Activated T-helper 2 cell treated with anti-CD3 and anti-CD28 coated beads, Interferon-gamma antibody, Interleukin-2, Interleukin-4, amounts not matched to agents 10 μg/mL and 5 μg/mL and 100 μg/mL, durations not matched to agents 14 hours and 24 hours and 36 hours (primary cell): ENCODE data around the gene ZNF24. TPM values are rescaled to one million over a fixed set of nuclear protein-coding genes. Genes with fewer than 3 reads are reported as not detected.
A peak's percentile ranks its signal among the peaks of the same experiment; 100 is the strongest.

Experiments used
- DNase-seq: peaks from one replicate; pipeline ENCODE4 v3.0.0; 2021; ENCODE audit warnings: low spot score
- H3K27ac Mint-ChIP-seq: one replicate; pipeline ENCODE4 v1.8.0; 2021; ENCODE audit warnings: mixed read lengths
- H3K27me3 Mint-ChIP-seq: one replicate; pipeline ENCODE4 v1.8.0; 2021; ENCODE audit warnings: low read depth, mixed read lengths
- H3K36me3 Mint-ChIP-seq: one replicate; pipeline ENCODE4 v1.8.0; 2021; ENCODE audit warnings: low read depth, mixed read lengths
- H3K4me1 Mint-ChIP-seq: one replicate; pipeline ENCODE4 v1.8.0; 2021; ENCODE audit warnings: low read depth, mixed read lengths
- H3K4me3 Mint-ChIP-seq: one replicate; pipeline ENCODE4 v1.8.0; 2021; ENCODE audit warnings: low read depth, mild to moderate bottlenecking, moderate library complexity, mixed read lengths
- H3K9me3 Mint-ChIP-seq: one replicate; pipeline ENCODE4 v1.8.0; 2021; ENCODE audit warnings: mixed read lengths
- intact Hi-C: fragments of 100-400 bp; cut with micrococcal nuclease; formaldehyde crosslinking; loops from one replicate; pipeline ENCODE4 v1.15.1; 2023
- total RNA-seq: library from RNA; stranded (reverse); gene quantifications from 2 replicates; pipeline ENCODE4 v1.2.3, GENCODE V29; 2022

Gene ZNF24
- total RNA-seq, 1 donor from 2014 or later: 51.5 TPM

DNA sequence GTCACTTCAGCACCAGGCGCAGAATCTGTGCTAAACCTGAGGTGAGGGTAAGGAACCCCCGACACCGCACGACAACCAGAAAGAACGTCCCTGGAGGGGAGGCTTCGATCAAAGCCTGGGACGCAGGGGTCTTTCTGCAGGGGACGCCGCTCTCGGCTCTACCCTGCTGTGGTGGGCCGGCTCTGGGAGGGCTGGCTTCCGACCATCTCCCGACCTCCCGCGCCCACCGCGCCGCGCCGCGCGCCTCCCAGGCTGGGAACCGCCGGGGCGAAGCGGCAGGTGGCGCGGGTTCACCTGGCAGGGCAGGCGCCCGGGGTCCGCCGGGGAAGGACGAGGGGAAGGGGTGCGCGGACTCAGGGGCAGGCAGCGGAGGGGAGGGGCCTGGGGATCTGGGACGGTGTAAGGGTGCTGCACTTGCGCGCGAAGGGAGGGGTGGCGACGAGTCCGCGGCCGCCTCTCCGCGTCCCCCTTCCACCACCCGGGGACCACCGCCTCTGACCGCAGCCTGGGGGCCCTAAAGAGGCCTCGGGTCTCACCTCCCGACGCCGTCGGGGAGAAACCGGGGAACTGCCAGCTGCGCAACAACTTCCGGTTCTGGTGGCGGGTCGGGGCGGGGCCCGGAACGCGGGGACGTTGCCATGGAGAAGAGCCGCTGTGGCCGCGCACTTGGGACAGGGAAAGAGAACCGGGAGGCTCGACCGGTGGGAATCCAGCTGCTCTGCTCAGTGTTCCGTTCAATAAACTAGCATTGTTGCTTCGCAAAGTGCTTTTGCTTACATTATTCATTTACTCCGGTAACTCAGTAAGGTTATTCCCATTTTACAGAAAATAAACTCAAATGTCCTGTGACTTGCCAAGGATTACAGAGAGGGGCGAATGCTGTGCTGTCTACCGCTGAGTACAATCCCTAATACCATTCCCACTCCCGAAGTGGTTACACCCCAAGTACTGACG, 32.8 kb upstream of the ZNF24 start, which contains the start of gene ZNF396:
TSS of gene ZNF396 (minus strand) at position 596 of the 954 bp plus-strand sequence. CDS start 3,045 bp downstream, outside the sequence.
- no peaks in the 10 kb centered on the region for H3K9me3 Mint-ChIP-seq
- peaks cover 22% of the 10 kb centered on the region for H3K27me3 Mint-ChIP-seq
- peak within 1 kb of the TSS; percentile 78 for H3K4me3 Mint-ChIP-seq
- DNase-seq: peak; percentile 58
- intact Hi-C loops: loop anchor here (2.0 kb wide), 1 partner anchor 32 kb away; the partner anchor contains the start of gene ZNF24
- H3K4me1 Mint-ChIP-seq: peaks cover 8% of the 10 kb centered on the region
- H3K36me3 Mint-ChIP-seq: no peaks in the 10 kb centered on the region
- H3K27ac Mint-ChIP-seq: no peak within 1 kb of the TSS

DNA sequence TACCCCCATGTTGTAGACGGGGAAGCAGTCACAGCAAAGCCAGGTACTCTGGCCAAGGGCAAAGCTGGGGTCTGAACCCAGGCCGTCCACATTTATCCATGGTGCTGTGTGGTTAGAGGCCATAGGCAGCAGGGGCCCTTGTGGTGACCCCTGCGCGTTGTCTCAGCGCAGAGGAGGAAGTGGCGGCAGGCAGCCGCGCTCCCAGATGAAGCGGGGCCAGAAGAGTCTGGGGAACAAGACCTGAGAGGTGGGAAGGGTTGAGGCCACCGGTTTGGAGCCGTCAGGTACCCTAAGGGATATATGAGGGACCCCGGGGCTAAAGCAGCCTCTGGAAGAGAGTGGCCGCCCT, 32.1 kb upstream of the ZNF24 start:
- H3K27ac Mint-ChIP-seq: no peak overlapping the region
- intact Hi-C loops: loop anchor here (2.0 kb wide), 1 partner anchor 32 kb away; the partner anchor contains the start of gene ZNF24
- H3K36me3 Mint-ChIP-seq: no peaks in the 10 kb centered on the region
- peaks cover 8% of the 10 kb centered on the region for H3K4me1 Mint-ChIP-seq
- peak overlapping the region; percentile 78 for H3K4me3 Mint-ChIP-seq
- peaks cover 21% of the 10 kb centered on the region for H3K27me3 Mint-ChIP-seq
- DNase-seq: no peak
- no peaks in the 10 kb centered on the region for H3K9me3 Mint-ChIP-seq

DNA sequence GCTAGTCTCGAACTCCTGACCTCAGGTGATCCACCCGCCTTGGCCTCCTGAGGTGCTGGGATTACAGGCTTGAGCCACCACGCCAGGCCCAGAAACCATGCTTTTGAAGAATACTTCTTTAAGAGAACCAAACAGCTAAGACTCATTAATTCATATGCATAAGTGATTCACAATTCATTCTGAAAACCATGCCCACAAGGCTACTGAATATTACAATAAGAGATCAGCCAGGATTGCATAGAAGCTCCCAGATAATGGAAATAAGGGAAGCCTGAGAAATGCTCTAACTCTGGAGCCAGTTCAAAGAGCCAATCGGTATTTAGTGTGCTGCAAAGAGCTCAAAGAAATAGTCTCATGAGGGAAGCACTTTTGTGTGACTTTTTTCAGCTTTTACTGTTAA, 30.5 kb upstream of the ZNF24 start:
- Mint-ChIP-seq H3K27me3 (peaks cover 18% of the 10 kb centered on the region), H3K36me3 (no peaks in the 10 kb centered on the region), H3K27ac (no peak overlapping the region), H3K9me3 (no peaks in the 10 kb centered on the region), H3K4me3 (no peak overlapping the region), H3K4me1 (peaks cover 8% of the 10 kb centered on the region)
- DNase-seq: no peak
- intact Hi-C loops: no loop called here

DNA sequence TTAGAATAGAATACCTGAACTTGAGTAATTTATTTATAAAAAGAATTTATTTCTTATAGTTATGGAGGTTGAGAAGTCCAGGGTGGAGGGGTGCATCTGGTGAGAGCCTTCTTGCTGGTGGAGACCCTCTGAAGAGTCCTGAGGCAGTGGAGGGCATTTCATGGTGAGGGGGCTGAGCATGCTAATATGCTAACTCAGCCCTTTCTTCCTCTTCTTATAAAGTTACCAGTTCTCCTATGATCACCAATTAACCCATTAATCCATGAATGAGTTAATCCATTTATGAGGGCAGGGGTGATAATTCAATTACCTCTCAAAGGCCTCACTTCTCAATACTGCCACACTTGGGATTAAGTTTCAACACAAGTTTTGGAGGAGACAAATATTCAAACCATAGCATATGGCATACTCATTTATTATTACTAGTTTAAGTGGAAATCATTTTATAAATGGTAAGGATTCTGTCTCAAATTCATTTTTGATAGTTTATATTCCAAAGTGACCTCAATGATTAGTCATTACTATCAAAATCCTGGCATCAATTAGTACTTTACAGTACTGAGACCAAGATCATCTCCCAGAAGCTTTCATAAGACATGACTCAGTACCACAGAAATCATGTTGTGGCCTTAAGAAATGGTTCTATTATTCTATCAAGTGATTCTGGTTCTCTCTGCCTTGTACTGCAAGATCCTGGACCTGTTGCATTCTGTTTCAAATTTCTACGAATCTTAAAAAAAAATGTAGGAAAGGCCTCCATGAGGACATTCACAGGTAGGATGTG, 27.4 kb upstream of the ZNF24 start:
- H3K4me3 Mint-ChIP-seq: no peak overlapping the region
- no peak for DNase-seq
- peaks cover 2% of the 10 kb centered on the region for H3K27me3 Mint-ChIP-seq
- H3K36me3 Mint-ChIP-seq: no peaks in the 10 kb centered on the region
- intact Hi-C loops: no loop called here
- H3K4me1 Mint-ChIP-seq: peaks cover 2% of the 10 kb centered on the region
- H3K27ac Mint-ChIP-seq: no peak overlapping the region
- no peaks in the 10 kb centered on the region for H3K9me3 Mint-ChIP-seq

DNA sequence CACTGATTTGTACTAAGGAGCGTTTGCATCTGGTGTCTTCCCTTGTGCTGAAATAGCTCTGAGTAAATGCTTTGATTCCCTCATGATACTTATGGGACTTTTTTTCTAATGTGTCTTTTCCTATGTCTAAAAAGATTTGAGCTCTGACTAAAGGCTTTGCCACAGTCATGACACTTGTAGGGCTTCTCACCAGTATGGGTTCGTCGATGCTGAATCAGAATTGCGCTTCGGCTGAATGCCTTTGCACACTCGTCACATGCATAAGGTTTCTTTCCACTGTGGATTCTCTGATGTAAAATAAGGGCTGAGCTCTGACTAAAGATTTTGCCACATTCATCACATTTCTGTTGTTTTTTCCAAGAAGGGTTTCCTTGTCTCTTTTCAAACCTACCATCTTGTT, 24.9 kb upstream of the ZNF24 start:
- Mint-ChIP-seq H3K4me3 (no peak overlapping the region), H3K4me1 (no peaks in the 10 kb centered on the region), H3K9me3 (no peaks in the 10 kb centered on the region), H3K36me3 (no peaks in the 10 kb centered on the region), H3K27ac (no peak overlapping the region), H3K27me3 (peaks cover 8% of the 10 kb centered on the region)
- intact Hi-C loops: no loop called here
- DNase-seq: no peak

DNA sequence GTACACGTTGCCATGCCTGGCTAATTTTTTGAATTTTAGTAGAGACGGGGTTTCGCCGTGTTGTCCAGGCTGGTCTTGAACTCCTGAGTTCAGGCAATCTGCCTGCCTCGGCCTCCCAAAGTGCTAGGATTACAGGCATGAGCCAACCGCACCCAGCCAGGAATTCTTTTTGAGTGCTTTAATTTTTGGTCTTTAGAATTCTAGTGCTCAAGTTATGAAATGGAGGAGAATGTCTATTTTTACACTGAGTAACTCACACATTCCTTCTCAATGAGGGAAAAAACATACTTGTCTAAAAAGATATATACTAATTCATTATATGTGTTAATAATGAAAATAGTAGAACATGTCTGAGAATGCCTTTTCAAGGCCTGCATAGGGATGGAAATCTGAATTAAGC, 24.4 kb upstream of the ZNF24 start:
- H3K36me3 Mint-ChIP-seq: no peaks in the 10 kb centered on the region
- no peaks in the 10 kb centered on the region for H3K4me1 Mint-ChIP-seq
- no peak for DNase-seq
- intact Hi-C loops: no loop called here
- no peak overlapping the region for H3K27ac Mint-ChIP-seq
- H3K27me3 Mint-ChIP-seq: peaks cover 10% of the 10 kb centered on the region
- no peak overlapping the region for H3K4me3 Mint-ChIP-seq
- H3K9me3 Mint-ChIP-seq: no peaks in the 10 kb centered on the region

DNA sequence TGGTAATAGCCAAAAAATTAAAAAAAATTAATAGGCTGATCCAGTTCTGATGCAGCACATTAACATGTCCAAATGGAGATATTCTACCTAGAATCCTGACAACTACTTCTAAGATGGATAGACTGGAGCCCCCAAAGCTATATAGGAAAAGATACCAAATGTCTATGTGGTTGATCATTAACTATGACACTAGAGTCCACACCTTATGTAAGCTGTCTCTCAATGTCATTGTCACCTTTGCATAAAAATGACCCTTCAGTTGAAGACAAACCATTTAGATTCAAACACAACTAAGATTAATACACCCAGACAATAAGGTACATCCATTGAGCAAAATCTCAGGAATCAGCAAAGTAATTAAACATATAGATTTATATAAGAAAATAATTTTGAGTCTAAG, 18.3 kb upstream of the ZNF24 start:
- Mint-ChIP-seq H3K4me3 (no peak overlapping the region), H3K27ac (no peak overlapping the region), H3K27me3 (peaks cover 13% of the 10 kb centered on the region), H3K9me3 (no peaks in the 10 kb centered on the region), H3K4me1 (no peaks in the 10 kb centered on the region), H3K36me3 (no peaks in the 10 kb centered on the region)
- no peak for DNase-seq
- intact Hi-C loops: no loop called here

DNA sequence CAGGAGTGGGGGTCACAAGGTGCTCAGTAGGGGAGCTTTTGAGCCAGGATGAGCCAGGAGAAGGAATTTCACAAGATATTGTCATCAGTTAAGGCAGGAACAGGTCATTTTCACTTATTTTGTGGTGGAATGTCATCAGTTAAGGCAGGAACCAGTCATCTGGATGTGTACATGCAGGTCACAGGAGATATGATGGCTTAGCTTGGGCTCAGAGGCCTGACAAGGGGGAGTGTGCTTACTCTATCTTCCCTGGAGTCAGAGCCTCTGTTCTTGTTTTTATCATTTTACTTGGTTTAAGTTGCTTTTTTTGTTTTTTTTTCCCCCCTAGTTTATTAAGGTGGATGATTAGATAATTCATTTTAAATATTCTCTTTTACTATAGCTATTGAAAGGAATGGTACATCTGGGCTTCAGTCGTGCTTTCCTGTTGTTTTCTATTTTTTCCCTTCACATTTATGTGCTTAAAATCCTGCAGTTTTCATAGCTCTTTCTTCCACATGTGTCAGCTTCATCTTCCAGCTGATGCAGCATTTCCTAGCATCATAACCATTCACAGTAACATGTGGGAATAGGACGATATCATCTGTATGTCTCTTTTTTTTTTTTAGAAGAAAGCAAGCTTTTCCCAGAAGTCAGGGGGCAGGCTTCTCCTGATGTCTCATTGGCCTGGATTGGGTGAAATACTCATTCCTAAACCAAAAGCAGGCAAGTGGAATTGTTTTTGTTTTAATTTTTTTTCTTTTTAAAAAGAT, 17.5 kb upstream of the ZNF24 start:
- Mint-ChIP-seq H3K4me3 (no peak overlapping the region), H3K9me3 (no peaks in the 10 kb centered on the region), H3K27me3 (peaks cover 13% of the 10 kb centered on the region)

DNA sequence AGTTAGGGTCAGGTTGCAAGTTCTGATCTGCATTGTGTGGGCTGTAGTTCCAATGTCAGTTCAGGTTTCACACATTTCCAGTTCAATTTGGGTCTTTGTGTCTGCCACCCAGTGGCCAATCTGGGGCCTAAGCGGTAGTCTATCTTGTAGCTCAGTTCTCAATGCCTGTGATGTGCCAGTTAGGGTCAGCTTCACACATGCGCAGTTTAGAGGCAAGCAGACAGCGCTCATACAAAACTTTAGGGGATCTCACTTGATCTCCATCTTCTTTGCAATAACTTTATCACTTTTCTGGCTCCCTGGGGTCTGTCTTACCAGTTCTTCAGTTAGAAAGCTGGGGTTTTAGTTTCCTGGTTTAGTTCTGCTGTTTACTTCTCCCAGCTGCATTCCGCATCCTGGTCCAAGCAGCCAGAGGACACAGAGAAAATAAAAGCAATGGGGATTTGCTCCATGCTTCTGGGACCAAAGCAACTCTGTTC, 11.0 kb upstream of the ZNF24 start:
- H3K27ac Mint-ChIP-seq: no peak overlapping the region
- H3K27me3 Mint-ChIP-seq: no peaks in the 10 kb centered on the region
- no peak overlapping the region for H3K4me3 Mint-ChIP-seq
- DNase-seq: peak; percentile 31
- no peaks in the 10 kb centered on the region for H3K36me3 Mint-ChIP-seq
- H3K9me3 Mint-ChIP-seq: peaks cover 11% of the 10 kb centered on the region
- peaks cover 2% of the 10 kb centered on the region for H3K4me1 Mint-ChIP-seq
- intact Hi-C loops: loop anchor here (1.0 kb wide), 1 partner anchor 124 kb away; no protein-coding TSS in a partner anchor

More for the DNA sequence above, 17.5 kb upstream of the ZNF24 start:
- H3K4me1 Mint-ChIP-seq: no peaks in the 10 kb centered on the region
- intact Hi-C loops: no loop called here
- no peak for DNase-seq
- H3K27ac Mint-ChIP-seq: no peak overlapping the region
- H3K36me3 Mint-ChIP-seq: no peaks in the 10 kb centered on the region

DNA sequence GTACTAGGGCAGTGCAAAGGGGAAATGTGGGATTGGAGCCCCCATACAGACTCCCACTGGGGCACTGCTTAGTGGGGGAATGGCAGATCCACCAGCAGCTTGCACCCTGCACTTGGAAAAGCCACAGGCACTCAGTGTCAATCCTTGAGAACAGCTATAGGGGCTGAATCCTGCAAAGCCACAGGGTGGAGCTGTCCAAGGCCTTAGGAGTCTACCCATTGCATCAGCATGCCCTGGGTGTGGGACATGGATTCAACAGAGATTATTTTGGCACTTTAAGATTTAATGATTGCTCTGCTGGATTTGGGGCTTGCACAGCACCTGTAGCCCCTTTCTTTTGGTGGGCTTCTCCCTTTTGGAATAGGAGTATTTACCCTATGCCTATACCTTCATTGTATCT, 8.6 kb upstream of the ZNF24 start:
- no peak overlapping the region for H3K4me3 Mint-ChIP-seq
- peaks cover 11% of the 10 kb centered on the region for H3K9me3 Mint-ChIP-seq
- peaks cover 2% of the 10 kb centered on the region for H3K4me1 Mint-ChIP-seq
- DNase-seq: no peak
- H3K36me3 Mint-ChIP-seq: no peaks in the 10 kb centered on the region
- no peak overlapping the region for H3K27ac Mint-ChIP-seq
- intact Hi-C loops: no loop called here
- H3K27me3 Mint-ChIP-seq: peaks cover 2% of the 10 kb centered on the region

DNA sequence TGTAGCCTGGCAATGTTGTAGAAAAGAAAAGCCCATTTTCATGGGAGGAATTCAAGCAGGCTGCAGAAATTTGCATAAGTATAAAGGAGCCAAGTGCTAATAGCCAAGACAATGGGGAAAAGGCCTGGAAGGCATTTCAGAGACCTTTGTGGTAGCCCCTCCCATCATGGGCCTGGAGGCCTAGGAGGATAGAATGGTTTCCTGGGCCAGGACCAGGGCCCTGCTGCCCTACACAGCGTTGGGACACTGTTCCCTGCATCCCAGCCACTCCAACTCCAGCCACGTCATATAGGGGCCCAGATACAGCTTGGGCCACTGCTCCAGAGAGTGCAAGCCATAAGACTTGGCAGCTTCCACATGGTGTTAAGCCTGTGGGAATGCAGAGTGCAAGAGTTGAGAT, 8.1 kb upstream of the ZNF24 start:
- Mint-ChIP-seq H3K36me3 (no peaks in the 10 kb centered on the region), H3K4me3 (no peak overlapping the region), H3K27ac (no peak overlapping the region), H3K4me1 (peaks cover 2% of the 10 kb centered on the region), H3K9me3 (peaks cover 11% of the 10 kb centered on the region), H3K27me3 (peaks cover 2% of the 10 kb centered on the region)
- DNase-seq: no peak
- intact Hi-C loops: no loop called here

DNA sequence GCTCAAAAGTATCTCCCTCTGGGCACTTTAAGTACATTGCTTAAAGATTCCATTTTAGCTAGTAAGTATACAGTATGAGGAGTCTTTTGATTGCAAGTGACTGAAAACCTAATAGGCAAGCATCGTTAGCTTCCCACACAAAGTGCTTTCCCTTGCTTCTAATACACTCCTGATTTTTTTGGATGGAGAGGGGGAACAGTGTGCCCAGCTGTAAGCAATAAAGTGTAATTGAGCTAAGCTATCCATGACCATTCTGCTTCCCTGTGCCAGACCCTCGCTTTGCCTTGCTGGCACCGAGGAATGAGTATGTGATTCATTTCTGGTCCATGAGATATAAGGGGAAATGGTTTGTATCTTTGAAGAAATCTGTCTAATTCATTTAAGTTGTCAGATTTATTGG, 3.8 kb upstream of the ZNF24 start:
- intact Hi-C loops: no loop called here
- no peak for DNase-seq
- Mint-ChIP-seq H3K9me3 (peaks cover 11% of the 10 kb centered on the region), H3K27me3 (peaks cover 2% of the 10 kb centered on the region), H3K4me3 (no peak overlapping the region), H3K36me3 (peaks cover 4% of the 10 kb centered on the region), H3K4me1 (peaks cover 14% of the 10 kb centered on the region), H3K27ac (no peak overlapping the region)
